Measurements from ENCODE around the gene AGAP1. TPM values are rescaled to one million over a fixed set of nuclear protein-coding genes. Genes with fewer than 3 reads are reported as not detected.
"Not testable (repeated sequence)": the region's sequence is repeated elsewhere in the genome, so short reads cannot be mapped to it uniquely, and the experiment has no call there.

AGAP1 gene
- total RNA-seq, 1 donor from 2014 or later = 6.5 TPM

DNA sequence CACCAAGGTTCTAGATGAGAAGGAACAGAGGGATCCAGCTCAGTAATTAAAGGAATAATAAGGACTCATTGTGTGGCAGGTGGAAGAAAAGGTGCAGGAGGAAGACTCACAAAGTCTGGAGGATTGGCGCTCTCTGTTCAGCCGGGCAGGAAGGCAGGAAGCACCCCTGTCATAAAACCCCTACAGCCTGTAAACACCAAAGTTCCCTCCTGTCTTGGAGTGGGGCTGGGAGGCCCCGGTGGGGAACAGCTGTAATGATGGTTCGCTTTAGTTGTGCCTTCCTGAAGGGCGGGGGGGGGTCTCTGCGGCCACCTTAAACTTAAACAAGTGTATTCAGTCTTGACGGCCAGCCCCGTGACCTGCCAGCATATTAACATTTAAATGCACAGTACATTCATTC lies 590.1 kb downstream of the AGAP1 start:
- DNase-seq (ENCODE audit: low read depth, low spot score) = no peak

DNA sequence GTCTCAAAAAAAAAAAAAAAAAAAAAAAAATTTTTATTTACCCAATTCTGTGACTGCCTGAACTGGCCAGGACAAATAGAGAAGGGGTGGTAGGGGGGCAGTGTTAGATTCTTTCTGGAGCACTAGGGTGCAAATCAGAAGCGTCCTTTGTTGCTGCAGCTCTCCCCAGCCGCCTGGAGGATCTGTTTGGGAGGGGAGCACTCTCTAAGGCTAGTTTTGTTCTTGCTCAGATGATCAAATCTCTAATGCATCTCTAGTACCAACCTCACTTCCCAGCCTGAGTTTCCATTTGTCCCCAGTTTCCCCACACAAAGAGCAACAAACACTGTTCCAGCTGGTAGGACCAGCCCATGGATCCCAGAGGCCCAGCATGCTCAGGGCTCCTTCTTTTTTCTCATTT lies 591.4 kb downstream of the AGAP1 start:
- DNase-seq (ENCODE audit: low read depth, low spot score) = no peak

GRCh38 chr2:236085647-236086046 lies 591.8 kb downstream of the AGAP1 start:
- DNase-seq (ENCODE audit: low read depth, low spot score) = no peak

DNA sequence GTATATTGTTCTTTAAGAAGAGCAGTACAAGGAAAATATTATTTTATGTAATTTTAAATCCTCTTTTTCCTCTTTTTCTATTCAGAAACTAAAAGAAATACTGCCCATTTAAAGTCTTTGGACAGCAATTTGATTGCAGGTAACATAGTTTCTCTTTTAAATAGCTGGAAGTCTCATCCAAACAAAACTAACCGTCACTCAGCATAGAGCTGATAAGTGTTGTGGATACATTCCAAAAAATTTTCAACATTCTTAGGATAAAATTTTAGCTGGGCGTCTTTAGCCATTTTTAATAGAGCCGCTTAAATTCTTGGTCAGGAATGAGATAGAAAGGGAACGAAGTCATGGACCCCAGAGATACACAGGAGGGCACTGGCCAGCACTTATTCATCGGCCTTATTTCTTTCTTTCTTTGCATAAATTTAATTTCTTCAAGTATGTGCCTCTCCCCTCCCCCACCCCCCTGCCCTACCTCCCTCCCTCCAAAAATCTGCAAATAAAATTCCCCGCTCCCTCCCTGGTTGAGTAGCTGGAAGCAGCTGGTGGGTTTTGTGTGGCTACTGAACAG lies 592.6 kb downstream of the AGAP1 start:
- DNase-seq (ENCODE audit: low read depth, low spot score) = no peak

GRCh38 chr2:236086971-236087465 lies 593.2 kb downstream of the AGAP1 start:
- no peak for DNase-seq (ENCODE audit: low read depth, low spot score)

GRCh38 chr2:236088368-236089057 lies 594.7 kb downstream of the AGAP1 start:
- no peak for DNase-seq (ENCODE audit: low read depth, low spot score)

GRCh38 chr2:236089271-236090026 lies 595.6 kb downstream of the AGAP1 start:
- no peak for DNase-seq (ENCODE audit: low read depth, low spot score)

DNA sequence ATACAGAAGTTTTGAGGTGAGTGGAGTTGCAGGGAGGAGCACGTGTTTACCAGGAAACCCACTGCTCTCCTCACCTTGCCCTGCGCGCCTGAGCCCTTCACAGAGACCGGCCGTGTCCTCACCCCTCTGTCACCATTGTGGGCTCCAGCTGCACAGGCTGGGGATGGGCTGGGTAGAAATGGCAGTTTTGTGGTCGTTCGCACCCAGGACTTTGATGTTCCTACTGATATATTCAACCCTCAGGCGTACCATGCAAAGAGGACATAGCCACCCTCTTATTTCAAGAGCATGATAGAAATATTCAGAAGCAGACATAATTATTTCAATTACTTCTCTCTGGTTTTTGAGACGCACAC lies 596.2 kb downstream of the AGAP1 start:
- DNase-seq (ENCODE audit: low read depth, low spot score) = no peak

DNA sequence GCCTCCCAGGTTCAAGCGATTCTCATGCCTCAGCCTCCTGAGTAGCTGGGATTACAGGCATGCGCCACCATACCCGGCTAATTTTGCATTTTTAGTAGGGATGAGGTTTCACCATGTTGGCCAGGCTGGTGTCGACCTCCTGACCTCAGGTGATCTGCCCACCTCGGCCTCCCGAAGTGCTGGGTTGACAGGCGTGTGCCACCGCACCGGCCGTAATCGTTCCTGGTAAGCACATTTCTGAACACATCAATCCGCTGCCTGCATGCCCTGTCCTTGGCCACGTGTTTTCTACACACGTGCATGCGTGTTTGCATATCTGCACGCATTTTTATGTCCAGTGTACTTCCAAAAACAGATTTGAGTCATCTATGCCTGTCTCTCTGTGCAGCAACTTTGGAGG lies 597.0 kb downstream of the AGAP1 start:
- not testable (repeated sequence) for DNase-seq (ENCODE audit: low read depth, low spot score)

GRCh38 chr2:236092714-236093113 lies 598.9 kb downstream of the AGAP1 start:
- no peak for DNase-seq (ENCODE audit: low read depth, low spot score)

DNA sequence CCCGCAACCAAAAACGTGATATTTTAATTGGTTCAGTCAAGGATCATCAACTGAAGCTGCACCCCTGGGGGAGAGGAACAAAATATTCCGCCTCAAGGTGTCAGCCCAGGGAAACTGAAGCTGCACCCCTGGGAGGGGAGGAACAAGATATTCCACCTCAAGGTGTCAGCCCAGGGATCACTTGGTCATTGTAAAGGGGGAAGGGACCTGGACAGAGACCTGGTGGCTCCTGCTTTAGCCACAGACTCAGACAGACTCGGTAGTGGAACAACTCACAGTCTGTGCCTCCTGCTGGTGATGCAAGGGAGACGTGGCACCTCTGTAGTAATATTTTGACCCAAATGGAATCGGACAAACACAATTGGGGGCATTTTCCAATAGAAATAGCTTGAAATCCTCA lies 599.3 kb downstream of the AGAP1 start:
- DNase-seq (ENCODE audit: low read depth, low spot score) = no peak

- no peak for DNase-seq (ENCODE audit: low read depth, low spot score)
Measured at GRCh38 chr2:236095504-236095903, 601.7 kb downstream of the AGAP1 start.

DNA sequence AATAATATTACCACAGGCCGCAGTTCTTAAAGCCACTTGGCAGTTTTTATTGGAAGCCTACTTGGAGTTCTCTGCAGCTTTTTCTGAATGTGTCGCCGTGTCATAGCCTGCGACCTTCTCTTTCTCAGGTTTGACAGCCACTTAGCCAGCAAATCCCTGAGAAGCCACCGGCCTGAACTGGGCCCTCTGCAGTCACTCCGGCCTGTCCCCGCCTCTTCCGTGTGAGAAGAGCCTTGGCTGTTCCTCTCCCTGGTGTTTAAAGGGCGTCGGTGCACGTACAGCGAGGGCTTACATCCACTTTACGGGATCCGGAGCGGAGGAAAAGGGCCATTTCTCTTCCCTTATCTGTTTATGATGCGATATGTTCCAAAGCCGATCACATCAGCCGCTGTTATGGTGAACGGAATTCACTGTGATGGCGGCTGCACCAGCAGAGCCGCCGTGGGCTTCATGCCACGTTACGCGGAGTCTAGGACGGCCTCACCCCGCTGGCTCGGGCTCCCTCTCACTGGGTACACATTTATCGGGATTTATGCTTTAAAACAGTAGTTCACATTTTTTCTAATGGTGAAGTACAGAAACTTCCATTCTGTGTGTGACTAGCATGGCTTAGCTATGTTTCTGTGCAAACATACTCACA lies 607.6 kb downstream of the AGAP1 start:
- DNase-seq (ENCODE audit: low read depth, low spot score) = no peak

- no peak for DNase-seq (ENCODE audit: low read depth, low spot score)
Measured at GRCh38 chr2:236102971-236103370, 609.1 kb downstream of the AGAP1 start.

- DNase-seq (ENCODE audit: low read depth, low spot score) = no peak
Measured at GRCh38 chr2:236103981-236104380, 610.1 kb downstream of the AGAP1 start.

DNA sequence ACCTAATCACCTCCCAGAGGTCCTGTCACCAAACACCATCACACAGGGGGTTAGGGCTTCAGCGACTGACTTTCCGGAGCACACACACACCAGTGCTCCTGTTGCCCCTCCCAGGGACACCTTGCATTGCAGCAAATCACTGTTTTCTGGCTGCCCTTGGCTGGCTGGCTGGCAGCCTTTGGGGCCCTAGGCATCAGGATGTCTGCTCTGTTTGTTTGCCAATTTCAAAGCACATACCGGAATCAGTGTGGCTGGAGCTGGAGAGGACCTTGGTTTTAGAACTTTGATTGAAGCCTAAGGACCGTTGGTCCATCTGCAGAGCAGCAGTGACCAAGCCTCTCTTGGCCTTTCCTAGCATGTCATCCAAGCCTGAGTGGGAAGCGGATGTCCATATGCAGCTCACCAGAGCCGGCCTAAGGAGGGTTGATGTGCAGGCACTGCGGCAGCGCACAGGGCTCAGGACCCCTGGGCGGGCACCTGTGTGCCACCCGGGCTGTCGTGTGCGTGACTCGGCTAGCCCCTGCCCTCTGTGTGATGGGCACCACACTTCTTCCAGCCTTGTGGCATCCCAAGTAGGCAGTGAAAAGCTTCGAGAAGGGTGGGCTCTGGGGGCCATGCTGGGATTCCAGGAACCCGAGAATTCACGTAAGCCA lies 612.2 kb downstream of the AGAP1 start:
- no peak for DNase-seq (ENCODE audit: low read depth, low spot score)

DNA sequence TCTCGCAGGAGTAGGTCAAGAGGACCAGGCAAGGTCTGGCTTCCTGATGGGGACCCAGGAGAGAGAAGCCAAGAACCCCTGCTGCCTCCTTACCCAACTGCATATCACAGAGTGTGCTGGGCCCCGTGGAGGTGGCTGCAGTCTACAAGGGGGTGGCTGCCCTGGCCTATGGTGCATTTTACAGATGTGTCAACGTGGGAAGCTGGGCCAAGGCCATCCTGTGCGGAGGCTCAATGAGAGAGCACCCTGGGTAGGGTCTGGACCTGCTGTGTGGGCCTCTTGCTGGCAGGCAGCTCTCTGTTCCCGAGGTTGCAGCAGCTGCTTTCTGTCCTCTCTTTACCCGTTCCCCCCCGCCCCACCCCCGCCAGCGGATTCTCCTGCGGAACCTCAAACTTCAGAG lies 612.9 kb downstream of the AGAP1 start:
- no peak for DNase-seq (ENCODE audit: low read depth, low spot score)

GRCh38 chr2:236107536-236107935 lies 613.7 kb downstream of the AGAP1 start:
- DNase-seq (ENCODE audit: low read depth, low spot score) = no peak

DNA sequence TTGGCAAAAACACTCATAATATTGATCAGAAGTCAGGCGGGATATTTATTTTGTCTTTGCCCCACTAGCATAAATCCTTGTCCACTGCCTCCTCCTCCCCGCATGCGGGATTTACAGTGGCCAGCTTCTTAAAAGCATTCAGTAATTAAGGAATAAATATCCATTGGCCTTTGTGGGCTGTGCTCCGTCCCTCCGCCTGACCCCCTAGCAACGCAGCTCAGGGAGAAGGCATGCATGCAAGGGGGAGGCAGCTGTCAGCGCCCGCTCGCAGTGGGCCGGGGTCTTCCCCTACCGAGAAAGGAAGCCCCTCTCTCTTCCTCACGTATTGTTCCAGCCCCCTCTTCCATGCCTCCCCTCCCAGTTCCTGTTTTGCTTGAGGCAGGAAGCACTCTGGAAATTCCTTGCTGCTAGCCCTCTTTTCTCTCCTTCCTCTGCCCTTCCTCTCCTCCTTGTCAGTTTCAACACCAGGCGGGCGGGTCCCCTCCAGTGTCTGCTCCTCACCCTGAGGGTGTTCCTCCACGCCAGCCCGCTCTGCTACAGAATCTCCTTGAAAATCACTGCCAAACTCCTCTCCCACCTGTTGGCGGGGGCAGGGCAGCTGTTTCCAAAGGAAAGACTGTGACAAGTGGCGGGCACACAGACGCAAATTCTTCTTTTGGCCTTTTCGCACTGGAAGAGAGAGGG lies 614.2 kb downstream of the AGAP1 start:
- DNase-seq (ENCODE audit: low read depth, low spot score) = no peak

DNA sequence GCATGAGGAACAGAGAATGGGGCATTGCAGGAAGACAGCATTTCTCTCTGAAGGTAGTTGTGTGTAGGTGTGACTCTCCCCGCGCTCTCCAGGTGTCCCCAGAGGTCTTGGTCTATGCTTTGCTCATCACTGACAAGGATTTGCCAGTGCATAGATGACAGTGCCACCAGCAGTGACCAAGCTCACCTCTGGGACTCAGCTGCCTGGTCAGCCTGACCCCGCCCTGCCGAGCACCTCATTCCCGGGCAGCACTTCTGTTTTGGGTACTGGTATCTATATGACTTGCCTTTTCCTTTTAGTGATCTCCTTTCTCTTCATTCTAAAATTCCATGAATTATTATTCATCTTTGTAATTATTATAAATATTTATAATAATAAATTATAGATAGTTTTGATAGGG lies 615.2 kb downstream of the AGAP1 start:
- no peak for DNase-seq (ENCODE audit: low read depth, low spot score)

- DNase-seq (ENCODE audit: low read depth, low spot score) = no peak
Measured at GRCh38 chr2:236109473-236109872, 615.6 kb downstream of the AGAP1 start.
